ENCODE data around the gene ELAVL2. TPM values are rescaled to one million over a fixed set of nuclear protein-coding genes. Genes with fewer than 3 reads are reported as not detected.
A peak's percentile ranks its signal among the peaks of the same experiment; 100 is the strongest.
"Not testable (repeated sequence)": the region's sequence is repeated elsewhere in the genome, so short reads cannot be mapped to it uniquely, and the experiment has no call there.

The ELAVL2 gene
- polyA plus RNA-seq, 4 donors, result 2.9 to 4.6 (median 3.5) TPM

- DNase-seq (ENCODE audit: low read depth in 4 of 4, low spot score in 3 of 4), result no peak
Measured at GRCh38 chr9:23730364-23730763, 95.7 kb downstream of the ELAVL2 start.

- DNase-seq (ENCODE audit: low read depth in 4 of 4, low spot score in 3 of 4), result no peak
Measured at GRCh38 chr9:23728736-23729135, 97.3 kb downstream of the ELAVL2 start.

GRCh38 chr9:23725279-23725946 is 100.6 kb downstream of the ELAVL2 start:
- DNase-seq (ENCODE audit: low read depth in 4 of 4, low spot score in 3 of 4), result no peak

GRCh38 chr9:23723672-23724071 is 102.4 kb downstream of the ELAVL2 start:
- no peak for DNase-seq (ENCODE audit: low read depth in 4 of 4, low spot score in 3 of 4)

DNA sequence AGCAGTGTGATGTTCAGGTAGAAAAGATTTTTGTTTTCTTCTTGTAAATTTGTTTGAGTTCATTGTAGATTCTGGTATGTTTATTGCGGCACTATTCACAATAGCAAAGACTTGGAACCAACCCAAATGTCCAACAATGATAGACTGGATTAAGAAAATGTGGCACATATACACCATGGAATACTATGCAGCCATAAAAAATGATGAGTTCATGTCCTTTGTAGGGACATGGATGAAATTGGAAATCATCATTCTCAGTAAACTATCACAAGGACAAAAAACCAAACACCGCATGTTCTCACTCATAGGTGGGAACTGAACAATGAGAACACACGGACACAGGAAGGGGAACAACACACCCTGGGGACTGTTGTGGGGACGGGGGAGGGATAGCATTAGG is 103.0 kb downstream of the ELAVL2 start:
- DNase-seq (ENCODE audit: low read depth in 4 of 4, low spot score in 3 of 4), result not testable (repeated sequence)

GRCh38 chr9:23721466-23721865 is 104.6 kb downstream of the ELAVL2 start:
- no peak for DNase-seq (ENCODE audit: low read depth in 4 of 4, low spot score in 3 of 4)

DNA sequence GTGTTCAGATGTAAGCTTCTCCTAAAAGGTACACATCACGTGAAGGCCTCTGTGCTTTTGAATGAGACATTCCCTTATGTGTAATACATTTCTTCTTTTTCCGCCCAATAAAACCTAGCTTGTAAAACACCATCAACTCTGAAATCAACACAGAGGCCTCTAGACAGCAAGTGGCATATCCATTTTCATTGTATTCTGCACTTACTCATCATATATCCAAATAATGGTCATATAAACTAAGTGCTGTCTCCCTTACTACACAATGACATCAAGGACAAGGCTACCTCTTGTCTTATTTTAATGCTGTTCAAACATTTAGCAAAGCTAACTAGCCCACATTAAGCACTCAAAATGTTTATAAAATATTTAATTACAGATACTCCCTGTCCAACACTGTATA is 108.5 kb downstream of the ELAVL2 start:
- DNase-seq (ENCODE audit: low read depth in 4 of 4, low spot score in 3 of 4), result no peak

- DNase-seq (ENCODE audit: low read depth in 4 of 4, low spot score in 3 of 4), result no peak
Measured at GRCh38 chr9:23707249-23707648, 118.8 kb downstream of the ELAVL2 start.

- no peak for DNase-seq (ENCODE audit: low read depth in 4 of 4, low spot score in 3 of 4)
Measured at GRCh38 chr9:23702311-23702922, 123.6 kb downstream of the ELAVL2 start.

GRCh38 chr9:23701291-23701690 is 124.7 kb downstream of the ELAVL2 start:
- no peak for DNase-seq (ENCODE audit: low read depth in 4 of 4, low spot score in 3 of 4)

DNA sequence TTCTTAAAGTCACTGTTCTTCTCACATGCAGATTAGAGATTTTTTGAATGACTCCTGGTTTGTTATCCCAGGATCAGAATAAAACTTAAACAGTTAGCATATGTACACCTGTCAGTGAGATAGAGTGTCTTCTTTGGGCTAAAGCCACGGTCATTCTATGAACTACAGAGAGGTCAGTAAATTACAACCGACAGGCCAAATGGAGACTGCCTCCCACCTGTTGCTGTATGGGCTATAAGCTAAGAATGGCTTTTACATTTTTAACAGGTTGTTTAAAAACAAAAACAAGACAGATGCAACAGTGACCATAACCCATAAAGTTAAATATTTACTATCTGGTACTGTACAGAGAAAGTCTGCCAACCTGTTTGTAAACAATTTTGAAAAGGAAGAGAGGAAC is 125.7 kb downstream of the ELAVL2 start:
- DNase-seq (ENCODE audit: low read depth in 4 of 4, low spot score in 3 of 4), result no peak

DNA sequence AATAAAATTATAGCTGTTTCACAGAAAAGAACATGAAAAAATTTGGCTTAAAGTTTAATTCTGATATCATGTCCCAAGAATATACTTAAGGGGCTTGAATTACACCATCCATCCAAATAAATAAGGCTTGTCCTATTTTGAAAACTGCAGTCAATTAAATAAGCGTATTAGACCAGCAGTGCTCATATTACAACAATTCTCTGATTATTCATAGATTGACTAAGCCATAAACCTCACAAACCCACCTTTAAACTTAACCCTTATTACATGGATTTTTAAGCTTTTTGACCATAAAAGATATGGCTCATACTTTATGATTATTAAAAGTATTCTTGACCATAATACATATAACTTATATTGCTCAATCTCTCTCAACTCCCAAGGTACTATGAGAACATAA is 127.9 kb downstream of the ELAVL2 start:
- DNase-seq (ENCODE audit: low read depth in 4 of 4, low spot score in 3 of 4), result no peak

GRCh38 chr9:23695572-23695971 is 130.5 kb downstream of the ELAVL2 start:
- DNase-seq (ENCODE audit: low read depth in 4 of 4, low spot score in 3 of 4), result no peak

DNA sequence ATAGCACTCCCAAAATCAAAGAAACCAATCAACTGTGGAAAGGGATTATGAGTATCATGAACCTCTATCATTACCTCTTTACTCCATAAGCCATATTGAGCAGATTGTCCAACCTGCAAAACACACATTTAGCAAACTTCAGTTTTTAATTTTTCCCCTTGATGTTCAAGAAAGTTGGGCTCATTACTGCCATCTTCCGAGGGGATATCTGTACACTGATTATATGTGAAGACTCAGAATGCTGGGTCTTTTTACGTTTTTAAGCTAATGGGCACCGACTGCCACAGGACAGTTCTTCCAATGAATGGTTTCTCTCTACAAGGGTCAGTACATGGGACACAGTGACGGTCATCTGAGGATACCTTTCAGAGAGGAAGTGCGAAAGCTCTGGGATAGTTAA is 132.7 kb downstream of the ELAVL2 start:
- no peak for DNase-seq (ENCODE audit: low read depth in 4 of 4, low spot score in 3 of 4)

- DNase-seq (ENCODE audit: low read depth in 4 of 4, low spot score in 3 of 4), result no peak
Measured at GRCh38 chr9:23686896-23687295, 139.1 kb downstream of the ELAVL2 start.

DNA sequence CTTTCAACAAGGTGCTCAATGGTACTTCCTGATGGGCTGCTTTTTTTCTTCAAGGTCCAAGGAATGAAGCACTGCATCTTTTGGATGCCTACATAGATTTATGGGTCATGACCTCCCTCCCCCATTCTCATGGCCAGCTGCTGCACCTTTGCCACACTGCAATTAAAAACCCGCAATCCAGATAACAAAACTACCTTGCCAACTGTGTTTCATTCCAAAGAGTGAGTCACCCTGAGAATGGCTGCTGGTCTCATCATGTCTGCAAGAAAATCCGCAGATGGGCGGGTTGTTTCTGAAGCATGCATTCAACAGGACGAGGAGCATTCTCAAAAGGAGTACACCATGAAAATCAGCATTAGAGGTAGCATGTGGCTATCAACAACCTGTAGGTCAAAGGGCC is 139.8 kb downstream of the ELAVL2 start:
- no peak for DNase-seq (ENCODE audit: low read depth in 4 of 4, low spot score in 3 of 4)

- peak in 1 of 4 donors; percentile 3 for DNase-seq (ENCODE audit: low read depth in 4 of 4, low spot score in 3 of 4)
Measured at GRCh38 chr9:23683611-23684061, 142.4 kb downstream of the ELAVL2 start.

GRCh38 chr9:23682891-23683431 is 143.1 kb downstream of the ELAVL2 start:
- DNase-seq (ENCODE audit: low read depth in 4 of 4, low spot score in 3 of 4), result peak in 1 of 4 donors; percentile 20

DNA sequence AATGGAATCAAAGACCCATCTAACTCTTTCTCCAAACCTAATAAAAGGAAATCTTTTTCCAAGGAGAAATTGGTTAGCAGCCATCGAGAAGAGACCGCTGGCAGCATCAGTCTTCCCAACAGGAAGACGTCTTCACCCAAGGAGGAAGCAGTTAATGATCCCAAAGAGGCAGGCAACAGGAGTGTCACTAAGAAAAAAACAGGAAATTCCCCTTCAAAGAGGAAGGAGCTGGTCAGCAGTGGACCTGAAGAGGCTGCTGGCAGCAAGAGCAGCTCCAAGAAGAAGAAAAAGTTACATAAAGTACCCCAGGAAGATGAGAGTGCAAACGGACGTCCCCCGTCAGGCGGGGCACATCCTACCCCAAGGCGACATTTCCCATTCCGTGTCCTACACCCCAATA is 143.7 kb downstream of the ELAVL2 start:
- no peak for DNase-seq (ENCODE audit: low read depth in 4 of 4, low spot score in 3 of 4)

DNA sequence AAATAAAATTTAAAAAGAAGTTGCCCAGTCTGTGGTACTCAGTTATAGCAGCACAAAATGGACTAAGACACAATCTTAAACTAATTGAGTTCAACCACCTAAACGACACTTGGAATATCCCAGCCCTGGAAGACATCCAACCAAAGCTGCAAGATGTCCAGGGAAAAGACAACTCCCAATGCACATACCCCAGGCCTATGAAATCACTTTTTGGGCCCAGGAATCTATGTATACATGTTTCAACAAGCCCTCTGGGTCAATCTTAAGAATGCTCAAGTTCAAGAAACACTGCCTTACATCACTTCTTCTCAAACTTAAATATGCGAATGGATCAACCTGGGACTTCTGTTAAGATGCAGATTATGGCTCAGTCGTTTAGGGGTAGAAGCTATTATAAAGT is 148.6 kb downstream of the ELAVL2 start:
- DNase-seq (ENCODE audit: low read depth in 4 of 4, low spot score in 3 of 4), result no peak

GRCh38 chr9:23674016-23674585 is 151.9 kb downstream of the ELAVL2 start:
- no peak for DNase-seq (ENCODE audit: low read depth in 4 of 4, low spot score in 3 of 4)

- no peak for DNase-seq (ENCODE audit: low read depth in 4 of 4, low spot score in 3 of 4)
Measured at GRCh38 chr9:23672151-23672550, 153.9 kb downstream of the ELAVL2 start.

All from right renal pelvis (tissue), 4 donors.